Measurements from ENCODE around the gene KRT80. TPM values are rescaled to one million over a fixed set of nuclear protein-coding genes. Genes with fewer than 3 reads are reported as not detected.
A peak's percentile ranks its signal among the peaks of the same experiment; 100 is the strongest.

KRT80 gene
- total RNA-seq, 1 experiment from 2014 or later: 0.11 TPM

DNA sequence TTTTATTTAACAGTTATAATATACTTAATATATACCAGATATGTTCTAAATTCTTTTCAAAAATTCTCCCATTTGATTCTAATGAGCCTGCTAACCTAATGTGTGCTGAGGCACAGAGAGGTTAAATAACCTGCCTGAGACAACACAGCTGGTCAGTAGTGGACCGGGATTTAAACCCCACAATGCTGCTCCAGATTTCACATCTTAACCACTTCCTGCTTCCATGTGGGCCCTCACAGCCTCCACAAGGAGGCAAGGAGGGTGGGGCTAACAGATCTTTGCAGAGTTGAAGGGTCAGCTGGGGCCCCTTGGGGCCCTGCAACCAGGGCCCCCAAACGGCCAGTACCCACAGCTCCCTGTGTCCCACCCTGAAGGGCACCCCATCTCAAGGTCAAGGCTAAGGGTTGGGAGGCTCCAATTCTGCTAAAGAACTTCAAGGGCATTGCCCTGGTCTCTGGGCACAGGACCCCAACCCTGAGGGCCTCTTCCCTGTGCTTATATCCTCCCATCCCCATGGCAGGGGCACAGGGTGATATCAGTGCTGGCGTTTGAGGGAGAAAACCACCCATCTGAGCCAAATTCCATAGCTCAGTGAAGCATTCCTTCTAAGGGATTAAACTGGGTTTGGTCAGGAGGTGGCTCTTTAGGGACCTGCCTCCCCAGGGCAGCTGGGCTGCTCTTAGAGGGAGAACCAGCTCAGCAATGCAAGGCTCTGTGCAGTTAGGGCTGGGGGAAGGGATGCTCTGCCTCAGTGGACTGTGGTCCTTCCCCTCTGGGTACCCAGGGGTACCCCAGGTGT lies 2.2 kb downstream of the KRT80 start:
- in situ Hi-C loops (cut with HindIII; ENCODE audit: low pct_unique_long_range_greater_than_20kb, low sequenced_read_pairs): no loop called here
- DNase-seq (ENCODE audit: low read depth, low spot score): peak; percentile 37

GRCh38 chr12:52188658-52189057 lies 3.2 kb downstream of the KRT80 start:
- in situ Hi-C loops (cut with HindIII; ENCODE audit: low pct_unique_long_range_greater_than_20kb, low sequenced_read_pairs): no loop called here
- no peak for DNase-seq (ENCODE audit: low read depth, low spot score)

- DNase-seq (ENCODE audit: low read depth, low spot score): no peak
- in situ Hi-C loops (cut with HindIII; ENCODE audit: low pct_unique_long_range_greater_than_20kb, low sequenced_read_pairs): no loop called here
These were observed 4.2 kb downstream of the KRT80 start for GRCh38 chr12:52187640-52188039.

GRCh38 chr12:52187206-52187605 lies 4.6 kb downstream of the KRT80 start:
- in situ Hi-C loops (cut with HindIII; ENCODE audit: low pct_unique_long_range_greater_than_20kb, low sequenced_read_pairs): no loop called here
- DNase-seq (ENCODE audit: low read depth, low spot score): no peak

DNA sequence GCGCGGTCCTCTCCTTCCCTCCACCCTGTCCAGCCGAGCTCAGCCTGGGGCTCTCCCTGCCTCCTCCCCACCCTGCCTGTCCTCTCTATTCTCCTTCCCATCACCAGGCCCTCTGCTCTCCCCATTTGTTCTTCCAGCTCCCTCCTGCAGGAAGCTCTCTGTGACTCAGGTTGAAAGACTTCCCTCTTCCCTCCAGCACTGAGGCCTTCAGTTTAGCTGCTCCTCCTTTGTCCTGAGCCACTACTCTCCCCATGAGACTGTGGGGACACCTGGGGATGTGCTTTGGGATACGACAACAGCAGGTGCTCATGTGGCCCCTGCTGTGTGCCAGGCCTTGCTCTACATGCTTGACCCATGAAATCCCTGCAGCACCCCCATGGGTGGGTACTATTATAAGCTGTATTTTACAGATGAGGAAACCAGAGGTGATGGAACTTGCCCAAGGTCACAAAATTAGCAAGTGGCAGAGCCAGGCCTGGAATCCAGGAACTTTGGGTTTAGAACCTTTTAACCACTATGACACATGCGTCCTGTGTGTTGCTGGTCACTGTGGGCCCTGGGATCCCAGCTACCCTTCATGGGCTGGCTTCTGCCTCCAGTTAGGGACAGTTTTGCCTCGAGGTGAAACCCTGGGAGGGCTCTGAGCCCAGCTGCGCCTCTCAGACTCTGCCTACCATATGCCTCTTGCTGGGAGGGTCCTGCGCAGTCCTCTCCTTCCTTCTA lies 5.5 kb downstream of the KRT80 start:
- in situ Hi-C loops (cut with HindIII; ENCODE audit: low pct_unique_long_range_greater_than_20kb, low sequenced_read_pairs): no loop called here
- peak; percentile 44 for DNase-seq (ENCODE audit: low read depth, low spot score)

GRCh38 chr12:52185400-52185967 lies 6.3 kb downstream of the KRT80 start:
- in situ Hi-C loops (cut with HindIII; ENCODE audit: low pct_unique_long_range_greater_than_20kb, low sequenced_read_pairs): no loop called here
- no peak for DNase-seq (ENCODE audit: low read depth, low spot score)

- DNase-seq (ENCODE audit: low read depth, low spot score): peak; percentile 56
- in situ Hi-C loops (cut with HindIII; ENCODE audit: low pct_unique_long_range_greater_than_20kb, low sequenced_read_pairs): no loop called here
These were observed 7.0 kb downstream of the KRT80 start for GRCh38 chr12:52184813-52185212.

DNA sequence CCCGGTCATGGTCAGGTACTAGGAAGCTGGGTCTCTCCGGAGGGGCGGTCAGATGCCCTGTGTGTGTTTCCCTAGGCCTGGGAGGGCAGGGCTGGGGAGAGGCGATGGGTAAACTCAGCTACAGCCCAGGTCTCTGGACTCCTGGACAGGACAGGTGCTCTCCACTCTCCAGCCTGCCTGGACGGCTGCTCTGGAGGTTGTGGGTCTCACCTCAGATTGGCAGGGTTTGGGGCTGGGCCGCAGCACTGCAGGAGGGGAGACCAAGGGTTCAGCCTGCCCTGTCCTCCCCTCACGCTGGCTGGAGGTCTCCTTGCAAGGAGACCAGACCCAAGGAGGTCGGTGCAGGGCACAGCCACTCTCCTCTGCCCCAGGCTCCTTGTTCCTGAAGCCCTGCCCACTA lies 7.8 kb downstream of the KRT80 start:
- in situ Hi-C loops (cut with HindIII; ENCODE audit: low pct_unique_long_range_greater_than_20kb, low sequenced_read_pairs): no loop called here
- DNase-seq (ENCODE audit: low read depth, low spot score): no peak

GRCh38 chr12:52183544-52183910 lies 8.3 kb downstream of the KRT80 start:
- in situ Hi-C loops (cut with HindIII; ENCODE audit: low pct_unique_long_range_greater_than_20kb, low sequenced_read_pairs): no loop called here
- no peak for DNase-seq (ENCODE audit: low read depth, low spot score)

GRCh38 chr12:52182898-52183543 lies 8.8 kb downstream of the KRT80 start:
- no peak for DNase-seq (ENCODE audit: low read depth, low spot score)
- in situ Hi-C loops (cut with HindIII; ENCODE audit: low pct_unique_long_range_greater_than_20kb, low sequenced_read_pairs): no loop called here

DNA sequence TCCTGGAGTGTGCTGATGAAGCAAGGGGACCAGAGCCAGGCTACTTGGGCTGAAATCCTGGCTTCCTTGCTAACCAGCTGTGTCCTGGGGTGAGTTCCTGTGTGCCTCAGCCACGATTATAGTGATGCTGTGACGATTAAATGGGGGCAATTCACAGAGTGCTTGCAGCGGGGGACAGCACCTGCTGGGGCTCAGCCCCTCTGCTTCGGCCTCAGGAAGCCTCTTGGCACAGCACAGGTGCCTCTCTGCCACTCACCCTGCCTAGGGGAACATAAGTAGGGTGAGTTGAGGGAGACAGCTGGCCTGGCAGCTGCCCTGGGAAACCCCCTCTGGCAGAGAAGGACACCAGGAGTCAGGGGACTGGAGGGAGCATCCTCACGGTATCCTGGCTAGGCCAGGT lies 9.4 kb downstream of the KRT80 start:
- in situ Hi-C loops (cut with HindIII; ENCODE audit: low pct_unique_long_range_greater_than_20kb, low sequenced_read_pairs): no loop called here
- no peak for DNase-seq (ENCODE audit: low read depth, low spot score)

- no peak for DNase-seq (ENCODE audit: low read depth, low spot score)
- in situ Hi-C loops (cut with HindIII; ENCODE audit: low pct_unique_long_range_greater_than_20kb, low sequenced_read_pairs): no loop called here
These were observed 10.1 kb downstream of the KRT80 start for GRCh38 chr12:52181746-52182145.

- DNase-seq (ENCODE audit: low read depth, low spot score): no peak
- in situ Hi-C loops (cut with HindIII; ENCODE audit: low pct_unique_long_range_greater_than_20kb, low sequenced_read_pairs): no loop called here
These were observed 10.7 kb downstream of the KRT80 start for GRCh38 chr12:52180971-52181628.

GRCh38 chr12:52179396-52179973 lies 12.3 kb downstream of the KRT80 start:
- no peak for DNase-seq (ENCODE audit: low read depth, low spot score)
- in situ Hi-C loops (cut with HindIII; ENCODE audit: low pct_unique_long_range_greater_than_20kb, low sequenced_read_pairs): no loop called here

- in situ Hi-C loops (cut with HindIII; ENCODE audit: low pct_unique_long_range_greater_than_20kb, low sequenced_read_pairs): no loop called here
These were observed 12.8 kb downstream of the KRT80 start for GRCh38 chr12:52178984-52179383.

DNA sequence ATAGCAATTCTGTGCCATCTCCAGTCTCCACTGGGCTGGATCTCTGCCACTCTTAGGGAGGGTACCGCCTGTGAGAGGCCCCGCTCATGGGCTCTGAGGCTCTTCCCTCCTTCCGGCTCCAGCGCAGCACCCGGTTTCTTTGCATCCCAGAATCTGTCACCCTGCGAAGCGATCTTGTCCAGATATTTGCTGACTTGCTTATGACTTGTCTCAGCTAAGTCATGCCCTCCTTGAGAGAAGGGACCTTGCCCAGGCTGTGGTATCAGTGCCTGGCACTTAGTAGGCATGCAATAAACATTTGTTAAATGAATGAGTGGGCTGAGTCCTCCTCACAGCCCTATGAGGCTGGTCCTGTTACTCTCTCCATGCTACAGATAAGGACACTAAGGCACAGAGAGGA lies 13.4 kb downstream of the KRT80 start:
- in situ Hi-C loops (cut with HindIII; ENCODE audit: low pct_unique_long_range_greater_than_20kb, low sequenced_read_pairs): no loop called here
- no peak for DNase-seq (ENCODE audit: low read depth, low spot score)

More at GRCh38 chr12:52178984-52179383, 12.8 kb downstream of the KRT80 start:
- no peak for DNase-seq (ENCODE audit: low read depth, low spot score)
